22Rv1 (cell line): ENCODE measurements around the gene DDAH1.

Source experiments
- H3K27ac ChIP-seq: fragments of 450-650 bp; 2 replicates; pipeline ENCODE4 v1.5.1; 2017
- ZFX ChIP-seq: fragments of 450-650 bp; IDR thresholded peaks from 2 replicates; pipeline ENCODE4 v1.6.1; 2017; ENCODE audit warnings: antibody characterized with exemption, borderline replicate concordance
- TF ChIP-seq, protein P1 (sequence below): fragments of 450-650 bp; IDR thresholded peaks from 2 replicates; pipeline ENCODE4 v1.5.1; 2017; ENCODE audit warnings: mild to moderate bottlenecking

Gene DDAH1

DNA sequence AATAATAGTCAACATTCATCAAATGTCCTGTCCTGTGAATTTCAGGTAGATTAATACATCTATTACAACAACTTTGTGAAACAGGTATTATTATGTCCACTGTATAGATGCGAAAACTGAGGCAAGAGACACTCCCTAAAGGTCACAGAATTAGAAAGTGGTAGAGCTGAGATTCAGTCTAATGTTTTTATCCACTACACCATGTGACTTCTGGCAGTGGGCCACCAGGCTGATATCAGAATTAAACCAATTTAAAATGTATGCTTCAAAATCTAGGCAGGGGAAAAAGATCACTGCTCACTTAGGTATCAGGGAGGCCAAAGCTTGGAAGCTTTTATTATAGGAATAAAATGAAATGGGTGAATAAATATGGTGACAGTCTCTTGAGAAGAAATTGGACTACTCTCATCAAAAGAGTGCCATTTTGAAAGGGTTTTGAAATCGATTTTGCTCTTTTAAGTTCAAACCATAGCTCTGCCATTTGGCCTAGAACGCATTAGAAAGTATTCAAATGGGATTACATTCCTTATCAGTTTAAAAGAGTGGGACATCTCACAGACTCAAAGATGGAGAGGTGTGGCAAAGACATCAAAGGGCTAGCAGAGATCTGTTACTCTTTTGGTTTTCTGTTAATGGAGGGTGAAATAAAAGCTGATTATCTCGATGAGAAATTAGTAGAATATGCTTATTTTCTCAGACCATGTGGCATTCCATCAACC lies 1.9 kb downstream of the DDAH1 start:
- H3K27ac ChIP-seq: peak overlapping the region; percentile 90
- no peak for TF ChIP-seq ZFX
- TF ChIP-seq, protein P1, sequence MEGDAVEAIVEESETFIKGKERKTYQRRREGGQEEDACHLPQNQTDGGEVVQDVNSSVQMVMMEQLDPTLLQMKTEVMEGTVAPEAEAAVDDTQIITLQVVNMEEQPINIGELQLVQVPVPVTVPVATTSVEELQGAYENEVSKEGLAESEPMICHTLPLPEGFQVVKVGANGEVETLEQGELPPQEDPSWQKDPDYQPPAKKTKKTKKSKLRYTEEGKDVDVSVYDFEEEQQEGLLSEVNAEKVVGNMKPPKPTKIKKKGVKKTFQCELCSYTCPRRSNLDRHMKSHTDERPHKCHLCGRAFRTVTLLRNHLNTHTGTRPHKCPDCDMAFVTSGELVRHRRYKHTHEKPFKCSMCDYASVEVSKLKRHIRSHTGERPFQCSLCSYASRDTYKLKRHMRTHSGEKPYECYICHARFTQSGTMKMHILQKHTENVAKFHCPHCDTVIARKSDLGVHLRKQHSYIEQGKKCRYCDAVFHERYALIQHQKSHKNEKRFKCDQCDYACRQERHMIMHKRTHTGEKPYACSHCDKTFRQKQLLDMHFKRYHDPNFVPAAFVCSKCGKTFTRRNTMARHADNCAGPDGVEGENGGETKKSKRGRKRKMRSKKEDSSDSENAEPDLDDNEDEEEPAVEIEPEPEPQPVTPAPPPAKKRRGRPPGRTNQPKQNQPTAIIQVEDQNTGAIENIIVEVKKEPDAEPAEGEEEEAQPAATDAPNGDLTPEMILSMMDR: no peak

DNA sequence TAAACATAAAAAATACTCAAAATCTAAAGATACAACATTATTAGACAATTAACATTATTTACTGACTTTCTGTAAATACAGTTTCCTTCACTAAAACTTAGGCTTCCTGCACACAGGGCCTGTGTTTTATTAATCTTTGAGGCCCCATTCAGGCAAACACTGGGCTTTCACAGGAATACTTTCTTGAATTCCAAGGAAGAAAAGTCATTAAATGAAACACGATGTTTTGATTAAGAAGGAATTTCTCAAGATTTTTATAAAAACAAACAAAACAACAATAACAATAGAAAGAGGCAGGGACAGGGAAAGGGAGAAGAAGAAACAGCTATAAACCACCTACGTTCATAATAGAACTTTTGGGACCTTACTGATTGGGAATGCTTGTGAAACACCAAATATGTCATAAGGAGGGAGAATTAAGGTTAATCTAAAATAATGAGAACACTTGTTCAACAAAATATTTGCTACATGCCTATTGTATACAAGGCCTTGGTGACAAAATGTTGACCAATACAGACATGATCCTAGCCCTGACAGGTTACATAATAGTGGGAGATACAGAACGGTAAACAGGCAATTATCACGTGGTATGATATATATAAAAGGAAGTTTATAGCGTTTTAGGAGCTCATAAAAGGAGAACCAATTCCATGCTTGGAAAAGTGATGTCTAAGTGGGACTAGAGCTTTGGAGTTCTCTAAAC lies 3.6 kb downstream of the DDAH1 start:
- TF ChIP-seq, protein P1: no peak
- TF ChIP-seq ZFX: no peak
- H3K27ac ChIP-seq: peak overlapping the region; percentile 86

DNA sequence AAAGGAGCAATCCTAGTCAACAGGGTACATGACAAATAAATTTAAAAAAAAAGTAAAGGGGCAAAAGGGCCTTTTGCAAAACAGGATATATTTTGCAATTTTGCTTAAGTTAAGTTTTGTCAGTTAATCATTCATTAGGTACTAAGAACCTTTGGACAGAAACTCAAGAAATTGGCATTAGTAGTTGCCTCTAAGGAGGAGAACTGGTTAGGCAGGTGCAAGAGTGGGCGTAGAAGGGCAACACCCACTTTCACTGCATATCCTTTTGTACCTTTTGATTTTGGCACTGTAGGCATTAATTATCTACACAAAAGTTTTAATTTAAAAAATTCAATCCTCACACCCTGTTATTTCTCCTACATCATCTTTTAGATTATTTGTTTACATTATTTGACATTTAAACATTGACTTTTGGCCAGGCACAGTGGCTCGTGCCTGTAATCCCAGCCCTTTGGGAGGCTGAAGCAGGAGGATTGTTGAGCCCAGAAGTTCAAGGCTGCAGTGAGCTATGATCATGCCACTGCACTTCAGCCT lies 4.3 kb downstream of the DDAH1 start:
- peak overlapping the region; percentile 86 for H3K27ac ChIP-seq
- no peak for TF ChIP-seq ZFX
- TF ChIP-seq, protein P1: no peak

DNA sequence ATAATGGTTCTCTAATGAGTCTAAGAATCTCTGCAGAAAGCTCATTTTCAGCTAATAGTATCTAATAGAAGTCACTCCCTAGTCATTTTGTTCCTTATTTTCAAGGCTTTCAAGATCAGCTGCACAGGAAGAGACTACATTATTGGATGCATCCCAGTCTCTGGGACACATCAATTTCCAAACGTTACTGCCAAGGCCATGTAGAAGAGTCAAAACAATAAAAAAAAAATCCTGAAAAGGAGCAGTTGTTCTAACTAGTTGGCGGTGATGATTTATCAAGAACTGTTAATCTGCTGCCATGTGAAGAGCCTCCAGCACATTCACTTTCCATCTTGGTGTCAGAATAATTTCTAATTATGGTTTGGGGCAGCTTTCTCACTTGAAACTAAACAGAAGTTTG lies 5.7 kb downstream of the DDAH1 start:
- TF ChIP-seq ZFX: no peak
- TF ChIP-seq, protein P1: no peak
- H3K27ac ChIP-seq: peak overlapping the region; percentile 86

DNA sequence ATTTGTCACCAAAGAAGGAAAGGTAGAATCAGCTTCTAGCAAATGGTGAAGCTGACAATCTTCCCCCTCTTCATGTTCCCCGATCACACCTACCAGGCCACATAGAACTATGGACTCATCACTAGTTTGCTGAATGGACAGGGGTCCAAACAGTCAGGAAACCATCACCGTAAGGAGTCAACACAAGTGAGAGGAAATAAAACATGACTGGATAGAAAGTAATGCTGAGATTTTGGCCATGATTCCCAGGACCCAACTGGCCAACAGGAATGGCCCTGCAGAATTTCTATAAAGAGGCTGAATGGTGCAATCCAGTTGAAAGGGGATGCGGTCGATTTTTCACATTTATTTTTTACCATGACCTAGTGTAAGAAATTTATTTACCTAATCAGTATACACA lies 10.7 kb downstream of the DDAH1 start:
- TF ChIP-seq, protein P1: no peak
- no peak for TF ChIP-seq ZFX
- no peak overlapping the region for H3K27ac ChIP-seq

DNA sequence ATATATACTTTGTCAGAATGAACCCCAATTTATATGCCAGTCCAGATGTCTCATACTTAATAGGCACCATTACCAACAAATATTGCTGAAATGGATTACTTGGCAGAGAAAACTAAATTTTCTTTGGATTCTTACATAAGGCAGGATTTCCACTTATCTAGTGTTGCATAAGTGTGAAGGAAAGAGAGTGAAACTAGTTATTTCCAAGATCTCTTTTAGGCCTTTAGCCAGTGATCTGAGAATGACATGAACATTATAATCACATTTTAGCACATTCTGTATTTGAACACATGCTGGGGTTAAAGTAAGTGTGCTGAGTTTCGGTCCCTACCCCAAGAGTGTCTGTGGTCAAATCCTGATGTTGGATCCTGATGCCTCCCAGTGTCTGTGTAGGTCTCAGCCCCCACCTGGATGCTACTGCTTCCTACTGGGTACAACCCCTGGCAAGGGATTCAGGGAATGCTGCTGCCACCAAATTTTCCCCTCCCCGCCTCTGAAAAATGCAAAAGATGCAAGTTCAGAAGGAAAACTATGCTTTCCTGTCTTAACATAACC lies 11.2 kb downstream of the DDAH1 start:
- no peak overlapping the region for H3K27ac ChIP-seq
- no peak for TF ChIP-seq ZFX
- TF ChIP-seq, protein P1: no peak
